RWPE2 (cell line): ENCODE results near the gene TTC13.

ENCODE experiments used
- ATAC-seq: fragments of 200-7000 bp; cut with Tn5 transposase; 3 replicates; pipeline ENCODE4 v1.9.1; 2021; ENCODE audit warnings: low read depth
- DNase-seq: peaks from one replicate; pipeline ENCODE4 v3.0.0-alpha.2; 2020; ENCODE audit warnings: low spot score
- H3K27ac ChIP-seq: fragments of 450-650 bp; 2 replicates; pipeline ENCODE4 v1.5.1; 2017; ENCODE audit warnings: mild to moderate bottlenecking; ENCODE audit not compliant: poor library complexity, severe bottlenecking
- H3K27me3 ChIP-seq: fragments of 250-450 bp; sonication (Bioruptor Pico); 2 replicates; pipeline ENCODE4 v1.5.1; 2021; ENCODE audit warnings: mild to moderate bottlenecking, moderate library complexity; ENCODE audit not compliant: insufficient read depth, poor library complexity, severe bottlenecking
- H3K36me3 ChIP-seq: fragments of 250-450 bp; sonication (Bioruptor Pico); 2 replicates; pipeline ENCODE4 v1.5.1; 2020; ENCODE audit warnings: low read depth, mild to moderate bottlenecking, moderate library complexity
- H3K4me1 ChIP-seq: fragments of 250-450 bp; sonication (Bioruptor Pico); 2 replicates; pipeline ENCODE4 v1.5.1; 2021; ENCODE audit warnings: mild to moderate bottlenecking, moderate library complexity; ENCODE audit not compliant: insufficient read depth, poor library complexity, severe bottlenecking
- H3K4me3 ChIP-seq: fragments of 250-450 bp; sonication (Bioruptor Pico); 2 replicates; pipeline ENCODE4 v1.5.1; 2021; ENCODE audit warnings: mild to moderate bottlenecking, moderate library complexity; ENCODE audit not compliant: severe bottlenecking
- H3K9me3 ChIP-seq: fragments of 250-450 bp; sonication (Bioruptor Pico); 2 replicates; pipeline ENCODE4 v1.5.1; 2021; ENCODE audit warnings: mild to moderate bottlenecking, moderate library complexity; ENCODE audit not compliant: severe bottlenecking
- TF ChIP-seq, protein P1 (sequence below): fragments of 450-650 bp; IDR thresholded peaks from one replicate; pipeline ENCODE4 v1.5.1; 2017; ENCODE audit warnings: mild to moderate bottlenecking, moderate library complexity; ENCODE audit not compliant: poor library complexity, severe bottlenecking

The TTC13 gene

DNA sequence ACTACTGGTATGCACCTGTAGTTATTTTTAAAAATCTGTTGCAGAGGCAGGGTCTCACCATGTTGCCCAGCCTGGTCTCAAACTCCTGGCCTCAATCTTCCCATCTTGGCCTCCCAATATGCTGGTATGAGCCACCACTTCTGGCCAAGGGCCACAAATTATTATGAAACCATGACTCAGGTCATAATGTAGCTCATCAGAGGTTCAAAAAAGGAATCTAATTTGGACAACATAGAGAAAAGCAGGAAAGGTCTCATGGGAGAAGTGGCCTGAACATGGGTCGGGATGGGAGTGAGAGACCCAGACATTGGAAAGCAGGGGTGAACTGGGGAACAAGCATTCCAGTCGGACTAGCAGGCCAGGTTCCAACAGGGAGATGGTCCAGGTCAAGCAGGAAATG lies 65.2 kb downstream of the TTC13 start:
- Histone ChIP-seq H3K27ac (no peak overlapping the region), H3K4me1 (no peaks in the 10 kb centered on the region), H3K9me3 (no peaks in the 10 kb centered on the region), H3K4me3 (no peak overlapping the region), H3K36me3 (peaks cover 7% of the 10 kb centered on the region; the same call in 1 of the 2 replicates), H3K27me3 (no peaks in the 10 kb centered on the region)
- DNase-seq (no peak), ATAC-seq (no peak)
- TF ChIP-seq, protein P1, sequence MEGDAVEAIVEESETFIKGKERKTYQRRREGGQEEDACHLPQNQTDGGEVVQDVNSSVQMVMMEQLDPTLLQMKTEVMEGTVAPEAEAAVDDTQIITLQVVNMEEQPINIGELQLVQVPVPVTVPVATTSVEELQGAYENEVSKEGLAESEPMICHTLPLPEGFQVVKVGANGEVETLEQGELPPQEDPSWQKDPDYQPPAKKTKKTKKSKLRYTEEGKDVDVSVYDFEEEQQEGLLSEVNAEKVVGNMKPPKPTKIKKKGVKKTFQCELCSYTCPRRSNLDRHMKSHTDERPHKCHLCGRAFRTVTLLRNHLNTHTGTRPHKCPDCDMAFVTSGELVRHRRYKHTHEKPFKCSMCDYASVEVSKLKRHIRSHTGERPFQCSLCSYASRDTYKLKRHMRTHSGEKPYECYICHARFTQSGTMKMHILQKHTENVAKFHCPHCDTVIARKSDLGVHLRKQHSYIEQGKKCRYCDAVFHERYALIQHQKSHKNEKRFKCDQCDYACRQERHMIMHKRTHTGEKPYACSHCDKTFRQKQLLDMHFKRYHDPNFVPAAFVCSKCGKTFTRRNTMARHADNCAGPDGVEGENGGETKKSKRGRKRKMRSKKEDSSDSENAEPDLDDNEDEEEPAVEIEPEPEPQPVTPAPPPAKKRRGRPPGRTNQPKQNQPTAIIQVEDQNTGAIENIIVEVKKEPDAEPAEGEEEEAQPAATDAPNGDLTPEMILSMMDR: no peak

DNA sequence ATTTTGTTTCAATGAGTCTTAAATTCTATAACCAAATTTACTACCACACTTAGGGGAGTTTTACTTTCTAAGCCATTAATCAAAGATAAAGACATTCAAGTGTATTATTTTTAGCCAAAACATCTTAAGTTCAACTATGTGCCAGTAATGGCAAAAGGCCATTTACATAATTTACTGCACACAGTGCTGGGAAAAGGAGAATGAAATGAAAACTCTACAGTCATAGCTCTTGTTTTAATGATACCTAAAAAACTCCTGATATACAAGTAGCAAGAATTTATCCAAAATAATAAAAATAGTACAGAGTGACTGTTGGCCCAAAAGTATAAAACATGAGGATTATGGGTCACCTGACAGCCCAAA lies 67.9 kb downstream of the TTC13 start:
- H3K36me3 ChIP-seq: 0 out of 2 replicates have a peak, but pooled peaks cover 3% of the 10 kb centered on the region
- no peak for DNase-seq
- H3K27me3 ChIP-seq: no peaks in the 10 kb centered on the region
- no peaks in the 10 kb centered on the region for H3K9me3 ChIP-seq
- H3K27ac ChIP-seq: no peak overlapping the region
- no peaks in the 10 kb centered on the region for H3K4me1 ChIP-seq
- no peak for ATAC-seq
- H3K4me3 ChIP-seq: no peak overlapping the region
- TF ChIP-seq, protein P1: no peak

DNA sequence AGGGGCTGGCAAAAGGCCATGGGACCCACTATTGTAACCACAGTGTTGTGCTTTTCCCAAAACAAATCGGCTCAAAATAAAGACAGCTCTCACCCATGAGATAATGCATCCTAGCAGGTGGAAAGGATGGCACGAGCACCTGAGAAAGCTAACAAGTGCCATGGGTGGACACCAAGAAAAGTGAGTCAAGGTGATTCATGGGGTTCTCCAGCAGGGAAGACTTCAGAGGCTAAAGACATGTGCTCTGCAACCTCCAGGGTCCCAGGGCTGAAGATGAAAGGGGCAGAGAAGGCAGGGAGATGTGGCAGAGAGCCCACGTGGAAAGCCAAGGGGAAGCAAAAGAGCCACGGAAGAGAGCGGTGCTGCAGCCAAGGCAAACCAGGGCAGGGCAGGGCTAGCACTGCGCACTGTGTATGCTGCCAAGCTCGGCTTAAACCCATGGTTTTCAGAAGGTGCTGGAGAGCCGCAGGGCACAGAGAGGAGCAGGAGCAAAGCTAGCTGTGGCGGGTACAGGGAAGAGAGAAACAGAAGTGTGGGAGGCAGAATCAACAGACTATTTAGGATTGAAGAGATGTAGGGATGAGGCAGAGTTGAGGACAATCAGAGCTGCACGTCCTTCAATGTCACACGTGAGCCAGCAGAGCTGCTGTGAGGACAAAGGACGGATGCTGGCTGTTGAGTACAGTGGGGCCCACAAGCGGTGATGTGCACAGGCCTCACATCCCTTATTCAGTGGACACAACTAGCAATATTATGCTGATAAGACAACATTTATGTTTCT lies 68.5 kb downstream of the TTC13 start:
- TF ChIP-seq, protein P1: no peak
- no peak overlapping the region for H3K4me3 ChIP-seq
- no peak for DNase-seq
- H3K27me3 ChIP-seq: no peaks in the 10 kb centered on the region
- H3K9me3 ChIP-seq: no peaks in the 10 kb centered on the region
- H3K4me1 ChIP-seq: no peaks in the 10 kb centered on the region
- no peak overlapping the region for H3K27ac ChIP-seq
- H3K36me3 ChIP-seq: 0 out of 2 replicates have a peak, but pooled peaks cover 3% of the 10 kb centered on the region
- ATAC-seq: no peak

DNA sequence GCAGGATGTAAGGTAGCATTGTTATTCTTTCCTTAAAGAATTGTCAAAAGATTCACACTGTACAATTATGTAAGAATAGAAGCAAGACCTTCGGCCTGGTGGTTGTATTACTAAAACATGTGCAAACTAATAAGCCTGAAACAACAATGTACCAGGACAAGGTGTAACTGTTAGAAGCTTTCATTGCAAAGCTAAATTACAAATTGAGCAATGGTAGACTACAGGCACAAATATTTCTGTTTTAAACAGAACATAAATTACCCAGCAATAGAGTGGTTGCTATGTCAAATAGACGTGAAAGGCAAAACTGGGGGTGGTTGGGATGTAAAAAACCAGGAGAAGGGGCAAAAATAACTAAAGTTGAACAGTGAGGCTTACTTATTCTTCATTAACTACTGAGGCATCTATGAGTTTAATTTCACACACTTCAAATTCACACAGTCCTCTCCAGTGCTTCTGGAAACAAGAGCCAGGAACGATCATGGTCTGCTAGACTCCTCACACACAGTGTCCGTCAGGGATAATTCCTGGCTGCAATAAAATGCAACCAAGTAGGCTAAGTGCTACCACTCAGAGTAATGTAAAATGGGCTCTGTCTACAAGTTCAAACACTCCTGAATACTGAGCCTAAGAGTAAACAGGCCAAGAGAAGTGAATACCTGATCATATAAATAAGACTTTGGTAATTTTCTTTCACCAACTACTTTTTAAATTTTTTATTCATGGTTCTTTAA lies 71.0 kb downstream of the TTC13 start:
- DNase-seq: no peak
- H3K4me1 ChIP-seq: no peaks in the 10 kb centered on the region
- no peak overlapping the region for H3K27ac ChIP-seq
- H3K27me3 ChIP-seq: no peaks in the 10 kb centered on the region
- TF ChIP-seq, protein P1: no peak
- 0 out of 2 replicates have a peak, but pooled peaks cover under 1% of the 10 kb centered on the region for H3K36me3 ChIP-seq
- no peak for ATAC-seq
- H3K9me3 ChIP-seq: no peaks in the 10 kb centered on the region
- H3K4me3 ChIP-seq: no peak overlapping the region
